HG02981 (cell line): ENCODE results near the gene ELF4.
"Not testable (repeated sequence)": the region's sequence is repeated elsewhere in the genome, so short reads cannot be mapped to it uniquely, and the experiment has no call there.

Source experiments
- ATAC-seq: cut with Tn5 transposase; IDR thresholded peaks from one replicate; pipeline ENCODE4 v1.9.1; 2021; ENCODE audit warnings: mild to moderate bottlenecking, moderate library complexity; ENCODE audit not compliant: unreplicated experiment

The ELF4 gene

DNA sequence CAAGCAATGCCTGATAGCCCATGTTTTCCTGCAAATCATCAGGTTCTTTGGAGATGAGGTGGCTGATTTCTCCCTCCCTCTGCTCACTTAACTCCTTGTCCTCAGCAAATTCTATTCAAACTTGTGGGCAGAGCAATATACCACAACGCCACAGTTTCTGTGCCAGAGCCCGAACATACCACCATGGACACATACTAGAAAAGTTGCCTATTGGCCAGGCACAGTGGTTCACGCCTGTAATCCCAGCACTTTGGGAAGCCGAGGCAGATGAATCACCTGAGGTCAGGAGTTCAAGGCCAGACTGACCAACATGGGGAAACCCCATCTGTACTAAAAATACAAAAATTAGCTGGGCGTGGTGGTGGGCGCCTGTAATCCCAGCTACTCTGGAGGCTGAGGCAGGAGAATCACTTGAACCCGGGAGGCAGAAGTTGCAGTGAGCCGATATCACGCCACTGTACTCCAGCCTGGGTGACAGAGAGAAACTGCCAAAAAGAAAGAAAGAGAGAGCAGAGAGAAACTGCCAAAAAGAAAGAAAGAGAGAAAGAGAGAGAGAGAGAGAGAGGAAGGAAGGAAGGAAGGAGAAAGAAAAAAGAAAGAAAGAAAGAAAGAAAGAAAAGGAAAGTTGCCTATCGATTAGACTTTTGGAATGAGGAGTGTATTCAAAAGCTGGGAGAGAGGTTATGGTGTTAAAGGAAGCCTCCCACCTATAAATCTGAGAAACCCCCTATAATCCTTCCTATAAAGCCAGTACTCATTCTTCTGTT, 5.0 kb upstream of the ELF4 start:
- ATAC-seq: not testable (repeated sequence)

DNA sequence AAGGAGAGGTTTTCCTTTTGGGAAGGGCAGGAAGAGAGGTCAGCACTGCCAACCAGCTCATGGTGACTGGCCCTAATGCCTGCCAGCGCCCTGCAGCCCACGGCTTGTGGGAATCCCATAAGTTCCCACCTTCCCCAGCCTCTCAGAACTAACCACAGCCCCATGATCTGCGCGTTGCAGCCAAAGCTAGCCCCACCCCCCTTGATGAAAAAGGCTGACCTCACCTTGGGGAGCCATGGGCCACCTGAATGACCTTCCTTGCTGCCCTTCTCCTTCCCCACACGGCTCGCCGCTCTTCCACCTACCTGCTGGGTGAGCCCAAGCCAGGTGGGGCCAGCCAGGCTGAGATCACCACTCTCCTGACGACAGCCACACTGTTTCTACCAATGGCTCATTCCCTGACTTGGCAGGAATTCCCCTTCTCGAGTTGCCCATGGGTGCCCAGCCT, 3.9 kb upstream of the ELF4 start:
- no peak for ATAC-seq

DNA sequence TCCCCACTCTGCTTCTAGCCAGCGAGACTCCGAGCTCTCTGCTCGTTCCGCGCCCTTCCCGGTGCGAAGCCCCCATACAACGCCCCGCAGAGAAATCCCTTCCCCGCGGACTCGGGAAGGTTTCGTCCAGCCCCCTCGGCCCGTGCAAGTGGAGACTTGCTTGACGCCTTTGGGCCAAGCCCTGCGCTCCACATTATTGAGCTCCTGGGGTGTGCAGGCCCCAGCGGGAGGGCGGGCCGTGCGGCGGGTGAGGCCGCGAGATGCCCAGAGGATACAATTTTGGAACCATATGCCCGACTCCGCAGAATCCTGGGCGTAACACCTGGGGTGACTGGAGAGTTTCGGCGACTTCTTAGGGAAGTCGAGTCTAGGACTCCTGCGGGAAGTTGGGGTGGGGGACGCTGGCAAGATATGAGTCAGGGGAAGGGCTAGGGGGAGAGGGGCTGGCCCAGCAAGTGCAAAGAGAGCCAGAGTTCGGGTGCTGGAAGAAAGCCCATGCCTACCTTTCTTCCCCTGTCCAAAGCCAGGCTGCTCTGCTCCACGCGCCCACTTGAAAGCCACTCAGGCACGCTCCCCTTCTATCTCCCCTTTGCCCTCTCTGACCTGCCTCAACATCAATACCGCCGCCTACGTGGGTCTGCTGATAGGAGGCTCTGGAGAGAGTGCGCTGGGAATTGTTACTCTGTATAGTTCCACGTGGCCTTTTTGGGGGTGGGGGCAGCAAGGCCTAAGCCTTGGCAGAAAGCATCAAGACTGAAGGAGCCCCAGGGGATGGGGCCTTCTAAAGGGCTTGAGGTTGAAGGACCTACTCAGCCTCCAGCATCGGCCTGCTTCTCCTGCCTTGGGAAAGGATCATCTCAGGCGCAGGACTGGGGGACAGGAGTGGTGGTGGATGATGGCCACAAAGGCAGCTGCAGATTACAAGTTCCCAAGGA, 1.2 kb upstream of the ELF4 start:
- ATAC-seq: no peak

DNA sequence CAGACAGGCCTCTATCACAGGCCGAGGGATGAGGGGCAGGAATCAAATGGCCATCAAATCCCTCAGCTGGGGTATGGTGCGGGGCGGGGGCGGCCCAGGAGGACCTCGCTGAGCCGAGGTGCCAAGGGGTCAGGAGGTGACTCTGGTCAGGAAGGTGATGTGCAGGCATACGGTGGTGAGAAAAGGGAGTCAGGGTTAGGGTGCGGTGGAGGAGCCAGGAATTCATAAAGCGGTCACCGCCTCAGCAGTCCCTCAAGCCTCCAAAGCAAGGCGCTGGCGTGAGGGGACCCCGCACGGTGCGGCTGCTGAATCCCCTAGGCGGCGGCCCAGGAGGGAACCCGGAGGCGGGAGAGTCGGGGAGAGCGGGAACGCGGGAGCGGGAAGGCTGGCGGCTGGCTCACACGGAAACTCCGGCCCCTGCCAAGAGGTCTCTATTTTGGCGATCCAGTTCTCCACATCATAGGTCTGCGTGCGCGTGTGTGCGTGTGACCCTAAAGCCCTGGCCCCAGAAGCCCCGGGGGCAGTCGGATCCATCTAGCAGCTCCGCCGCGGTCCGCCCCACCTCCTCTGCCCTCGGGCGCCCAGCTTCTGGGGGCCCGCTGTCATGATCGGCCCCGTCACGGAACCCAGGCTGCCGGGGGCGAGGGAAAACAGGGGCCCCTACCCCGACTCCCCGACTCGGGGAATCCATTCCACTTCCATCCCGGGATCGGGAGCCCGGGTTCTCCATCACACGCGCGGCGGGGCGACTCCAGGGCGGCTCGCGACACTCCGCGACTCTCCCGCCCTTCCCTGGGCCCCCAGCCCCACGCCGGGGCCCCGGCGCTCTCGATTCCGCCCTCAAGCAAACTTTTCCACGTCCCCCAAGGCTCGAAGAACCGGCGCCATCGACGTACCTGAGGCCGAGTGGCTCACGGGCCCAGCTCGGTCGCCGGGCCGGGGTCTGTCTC, 593 bp downstream of the ELF4 start:
- ATAC-seq: no peak

DNA sequence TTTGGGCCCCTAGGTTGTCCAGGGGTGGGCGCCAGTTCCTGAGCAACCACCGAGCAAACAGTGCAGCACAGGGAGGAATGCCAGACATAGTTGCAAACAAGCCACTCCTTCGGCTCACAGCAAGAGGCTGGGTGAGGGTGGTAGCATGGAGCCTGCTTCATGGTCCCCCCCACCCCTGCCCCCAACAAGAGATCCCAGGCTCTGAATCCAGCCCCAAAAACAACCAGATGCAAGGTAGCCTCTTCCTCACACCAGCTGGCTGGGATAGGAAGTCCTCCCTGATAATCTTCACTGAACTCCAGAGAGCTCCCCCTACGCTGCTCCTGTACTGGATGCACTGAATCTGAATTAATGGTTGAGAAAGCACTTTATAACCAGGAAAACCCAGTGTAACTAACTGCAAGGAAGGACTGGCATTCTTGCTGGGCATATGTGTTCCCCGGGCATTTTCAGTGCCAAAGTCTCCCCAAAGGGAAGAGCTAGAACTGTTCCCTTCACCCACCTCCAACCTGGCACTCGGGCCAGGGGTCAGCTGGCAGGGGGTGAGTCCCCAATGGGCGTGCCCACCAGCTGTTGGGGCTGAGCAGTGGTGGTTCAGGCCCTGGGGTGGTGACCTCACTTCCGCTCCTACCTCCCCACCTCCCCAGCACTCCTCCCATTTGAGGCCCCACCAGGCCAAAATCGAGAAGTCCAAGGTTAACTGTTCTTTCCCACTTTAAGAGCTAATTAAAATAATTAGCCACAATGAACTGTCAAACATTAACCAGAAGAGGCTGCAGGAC, 1.5 kb downstream of the ELF4 start:
- ATAC-seq: peak; percentile 67

DNA sequence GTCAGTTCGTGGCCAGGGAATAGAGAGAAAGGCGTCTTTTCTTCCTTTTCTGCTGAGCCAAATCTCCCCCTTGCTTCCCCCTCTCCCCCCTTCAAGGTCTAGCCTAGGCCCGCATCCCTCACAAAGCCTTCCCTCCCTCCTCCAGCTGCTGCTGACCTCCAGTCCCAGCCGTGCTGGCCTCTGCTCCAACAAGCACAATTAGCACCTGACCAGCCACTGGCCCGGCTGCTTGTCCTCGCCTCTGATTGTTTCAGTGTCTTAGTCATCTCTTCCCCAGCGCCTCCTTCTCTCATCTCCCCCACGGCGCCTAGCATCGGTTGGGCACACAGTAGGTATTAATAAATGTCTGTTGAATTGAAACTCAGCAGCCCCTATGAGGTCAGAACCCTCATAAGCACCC, 4.2 kb downstream of the ELF4 start:
- no peak for ATAC-seq

DNA sequence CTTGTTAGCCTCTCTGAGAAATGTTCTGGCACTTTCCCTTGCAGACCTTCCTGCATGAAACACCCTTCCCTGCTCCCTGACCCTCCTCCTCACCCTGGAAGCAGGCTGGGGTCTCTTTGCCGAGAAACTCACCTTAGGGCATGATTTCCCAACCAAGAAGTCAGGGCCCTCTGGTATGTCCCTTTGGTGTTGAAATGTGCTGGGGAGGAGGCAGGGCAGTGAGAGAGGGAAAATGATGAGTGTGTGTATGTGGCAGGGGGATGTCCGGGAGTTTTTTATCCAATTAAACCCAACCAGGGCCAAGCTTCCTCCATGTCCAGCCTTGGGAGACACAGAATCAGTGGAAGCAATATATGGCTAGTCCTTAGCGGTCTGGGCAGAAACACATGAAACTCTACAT, 5.1 kb downstream of the ELF4 start:
- ATAC-seq: no peak

DNA sequence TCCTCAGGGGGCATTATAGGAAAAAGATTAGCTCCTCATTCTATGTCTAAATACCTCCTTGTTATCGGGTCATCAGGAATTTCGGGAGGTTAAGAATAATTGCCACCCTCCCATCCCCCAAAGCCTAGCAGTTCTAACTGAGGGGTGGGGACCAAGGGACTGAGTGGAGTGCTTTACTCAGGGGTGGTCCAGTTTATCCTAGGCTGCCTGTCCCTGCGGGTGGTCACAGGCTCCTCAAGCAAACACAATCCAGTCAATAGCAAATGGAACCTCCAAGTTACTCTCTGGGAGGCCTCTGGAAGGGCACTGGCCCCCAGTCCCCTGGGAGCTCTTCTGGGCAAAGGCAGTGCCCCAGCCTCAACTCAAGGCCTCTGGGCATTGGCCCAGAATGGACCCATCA, 6.7 kb downstream of the ELF4 start:
- no peak for ATAC-seq

DNA sequence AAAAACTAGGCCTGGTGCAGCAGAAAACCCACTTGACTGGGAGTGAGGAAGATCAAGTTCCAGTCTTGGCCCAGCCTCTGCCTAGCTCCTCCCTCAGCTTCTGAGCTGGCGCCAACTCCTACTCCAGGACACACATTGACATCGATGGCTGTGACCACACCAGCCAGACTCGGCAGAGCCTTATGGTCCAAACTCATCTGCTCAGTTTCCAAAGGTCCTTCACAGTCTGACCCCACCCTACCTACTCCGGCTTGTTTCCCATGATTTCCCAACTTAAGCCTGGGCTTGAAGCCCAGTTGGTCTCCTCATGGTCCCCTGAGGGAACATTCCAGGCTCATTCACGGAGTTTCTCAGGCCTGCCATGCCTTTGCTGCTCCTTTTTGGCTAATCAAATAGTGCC, 10.1 kb downstream of the ELF4 start:
- no peak for ATAC-seq

DNA sequence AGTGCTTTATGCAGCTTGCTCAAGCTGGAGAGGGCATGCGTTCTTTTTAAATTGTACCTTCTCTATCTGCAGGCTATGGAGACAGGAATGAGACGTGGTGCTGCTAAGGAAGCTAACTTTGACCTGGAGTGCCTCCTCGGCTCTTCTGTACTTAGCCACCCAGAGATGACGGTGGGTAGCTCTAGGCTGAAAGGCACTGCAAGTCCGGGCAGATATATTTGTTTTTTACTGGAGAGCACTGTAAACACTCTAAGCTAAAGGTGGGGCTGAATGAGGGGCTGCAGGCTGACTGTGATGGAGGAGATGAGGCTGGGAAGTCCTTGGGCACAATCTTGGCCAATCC, 12.1 kb downstream of the ELF4 start:
- ATAC-seq: no peak

DNA sequence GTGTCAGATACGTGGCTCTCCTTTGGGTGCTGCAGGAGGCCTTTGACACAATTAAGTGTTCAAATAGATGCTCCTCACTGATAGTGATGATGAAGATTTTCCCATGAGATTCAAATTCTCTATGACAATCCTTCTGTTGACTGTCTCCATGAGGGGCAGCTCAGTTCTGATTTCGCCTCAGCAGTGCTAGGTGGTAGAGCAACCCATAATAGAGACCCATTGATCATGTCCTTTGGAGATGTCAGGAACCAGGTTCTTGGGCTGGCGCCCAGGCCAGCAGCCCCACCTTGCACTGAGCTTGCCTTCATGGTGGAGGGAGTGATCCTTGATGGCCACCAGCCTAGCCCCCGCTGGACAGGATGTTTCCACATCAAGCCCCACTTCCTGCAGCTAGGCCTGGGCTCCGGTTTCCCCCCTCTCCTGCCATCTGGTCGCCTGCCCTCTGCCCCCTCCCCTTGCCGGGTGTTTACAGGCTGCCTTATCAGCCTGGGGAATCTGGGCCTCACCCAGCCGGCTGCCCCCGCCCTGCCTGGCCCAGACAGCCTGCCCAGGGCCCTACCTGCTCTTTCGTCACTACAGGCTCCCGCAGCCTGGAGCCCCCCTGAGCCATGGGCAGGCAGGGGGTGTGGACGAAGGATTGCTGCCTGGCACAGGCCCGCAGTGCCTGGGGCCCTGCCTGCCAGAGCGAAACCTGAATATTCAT, 12.6 kb downstream of the ELF4 start:
- ATAC-seq: no peak

DNA sequence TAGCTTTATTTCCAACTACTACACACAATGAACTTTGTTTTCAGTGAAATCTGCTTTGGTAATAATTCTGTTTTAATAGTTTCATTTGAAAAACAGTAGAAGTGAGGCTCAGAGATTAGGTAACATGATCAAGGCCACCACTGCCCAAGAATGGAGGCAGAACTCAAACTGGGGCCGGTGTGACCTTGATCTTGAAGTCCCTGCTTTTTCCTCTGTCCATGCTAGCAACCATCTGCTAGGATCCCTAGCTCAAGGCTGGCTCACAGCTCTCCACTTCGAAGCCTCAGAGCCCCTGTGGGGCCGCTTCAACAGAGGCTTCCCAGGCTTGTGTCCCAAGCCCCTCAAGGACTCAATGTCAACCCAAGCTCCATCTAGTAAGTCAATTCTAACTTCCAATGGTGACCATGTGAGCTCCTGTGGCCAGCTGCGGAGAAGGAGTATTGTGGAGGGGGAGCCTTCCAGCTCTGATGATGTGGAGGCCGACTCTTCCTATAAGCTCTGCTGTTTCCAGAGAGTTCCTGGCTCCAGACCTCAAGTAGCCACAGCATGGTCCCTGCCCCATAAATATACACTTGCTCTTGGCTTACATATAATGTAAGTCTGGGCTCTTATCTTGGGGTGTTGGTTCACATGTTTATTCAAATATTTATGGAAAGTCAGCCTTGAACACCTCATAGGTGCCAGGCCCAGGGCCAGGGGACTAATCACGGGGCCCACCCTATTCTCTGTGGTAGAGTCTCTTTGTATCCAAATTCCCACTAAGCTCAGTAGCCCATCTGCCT, 14.9 kb downstream of the ELF4 start:
- no peak for ATAC-seq

DNA sequence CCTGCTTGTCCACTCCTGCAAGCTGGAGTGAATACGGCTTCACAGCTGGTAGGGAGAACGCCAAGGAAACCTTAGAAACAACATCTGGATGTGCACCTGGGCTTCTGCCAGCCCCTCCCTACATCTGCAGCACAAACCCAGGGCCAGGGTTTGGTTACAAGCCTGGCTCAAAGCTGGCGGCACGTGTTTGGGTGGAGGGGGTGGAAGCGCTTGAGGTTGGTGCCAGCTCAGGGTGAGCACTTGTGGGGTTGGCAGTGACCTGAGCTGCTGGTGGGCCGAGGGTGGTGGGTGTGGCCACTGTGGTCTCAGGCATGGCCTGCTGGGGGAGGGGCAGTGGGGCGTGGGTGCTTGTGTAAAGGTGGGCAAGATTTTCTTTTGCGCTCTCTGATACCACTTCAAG, 15.6 kb downstream of the ELF4 start:
- no peak for ATAC-seq

DNA sequence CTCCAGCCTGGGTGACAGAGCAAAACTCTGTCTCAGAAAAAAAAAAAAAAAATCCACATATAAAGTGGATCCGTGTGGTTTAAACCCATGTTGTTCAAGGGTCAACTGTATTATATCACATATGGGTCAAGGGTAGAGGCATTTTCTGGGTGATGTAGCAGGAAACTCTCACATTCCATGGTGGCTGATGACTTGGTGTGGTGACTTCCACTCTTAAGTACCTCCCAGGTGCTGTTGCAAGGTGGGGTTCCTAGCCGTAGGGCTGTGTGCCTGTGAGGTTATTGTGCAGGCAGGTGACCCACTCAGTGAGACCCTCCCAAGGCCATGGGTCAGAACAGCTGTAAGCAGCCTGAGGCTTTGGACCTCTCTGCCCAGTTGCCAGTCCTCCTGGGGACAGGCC, 17.0 kb downstream of the ELF4 start:
- ATAC-seq: no peak

DNA sequence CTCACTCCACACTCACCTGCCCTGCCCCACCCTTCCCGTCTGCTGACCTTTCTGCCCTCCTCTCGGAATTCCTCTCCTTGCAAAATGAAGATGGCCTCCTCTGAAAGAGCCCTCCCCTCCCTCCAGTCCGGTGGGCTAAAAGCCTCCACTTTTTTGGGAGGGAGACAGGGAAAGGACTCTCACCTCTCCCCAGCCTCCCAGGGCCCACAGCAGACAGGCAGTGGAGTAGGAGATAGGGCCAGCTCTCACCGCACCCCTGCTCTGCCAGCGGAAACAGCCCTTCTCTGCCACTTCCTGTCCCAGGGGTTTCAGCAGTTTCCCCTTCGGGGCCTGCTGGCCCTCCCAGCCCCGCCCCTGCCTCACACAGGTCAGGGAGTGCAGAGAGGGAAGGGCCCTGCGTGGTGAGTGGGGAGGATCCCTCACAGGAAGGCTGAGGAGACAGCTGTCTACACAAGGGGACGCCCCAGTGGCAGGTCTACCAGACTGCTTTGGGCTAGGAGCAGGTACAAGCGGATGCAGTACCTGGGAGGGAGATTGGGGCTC, 18.2 kb downstream of the ELF4 start:
- ATAC-seq: peak; percentile 99

DNA sequence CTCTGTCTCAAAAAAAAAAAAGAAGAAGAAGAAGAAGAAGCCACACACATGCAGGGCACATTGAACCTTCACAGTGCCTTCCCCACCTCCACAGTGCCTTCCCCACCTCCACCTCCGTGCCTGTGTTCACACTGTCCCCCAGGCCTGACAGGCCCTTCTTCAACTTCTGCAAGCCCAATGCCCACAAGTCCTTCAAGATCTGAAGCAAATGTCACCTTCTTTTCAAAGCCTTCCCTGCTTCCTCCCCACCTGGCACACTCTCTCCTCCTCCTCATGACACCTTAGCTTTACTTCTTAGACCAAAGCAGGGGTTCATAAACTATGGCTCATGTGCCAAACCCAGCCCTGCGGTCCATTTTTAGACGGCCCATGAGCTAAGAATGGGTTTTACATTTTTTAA, 19.9 kb downstream of the ELF4 start:
- no peak for ATAC-seq

DNA sequence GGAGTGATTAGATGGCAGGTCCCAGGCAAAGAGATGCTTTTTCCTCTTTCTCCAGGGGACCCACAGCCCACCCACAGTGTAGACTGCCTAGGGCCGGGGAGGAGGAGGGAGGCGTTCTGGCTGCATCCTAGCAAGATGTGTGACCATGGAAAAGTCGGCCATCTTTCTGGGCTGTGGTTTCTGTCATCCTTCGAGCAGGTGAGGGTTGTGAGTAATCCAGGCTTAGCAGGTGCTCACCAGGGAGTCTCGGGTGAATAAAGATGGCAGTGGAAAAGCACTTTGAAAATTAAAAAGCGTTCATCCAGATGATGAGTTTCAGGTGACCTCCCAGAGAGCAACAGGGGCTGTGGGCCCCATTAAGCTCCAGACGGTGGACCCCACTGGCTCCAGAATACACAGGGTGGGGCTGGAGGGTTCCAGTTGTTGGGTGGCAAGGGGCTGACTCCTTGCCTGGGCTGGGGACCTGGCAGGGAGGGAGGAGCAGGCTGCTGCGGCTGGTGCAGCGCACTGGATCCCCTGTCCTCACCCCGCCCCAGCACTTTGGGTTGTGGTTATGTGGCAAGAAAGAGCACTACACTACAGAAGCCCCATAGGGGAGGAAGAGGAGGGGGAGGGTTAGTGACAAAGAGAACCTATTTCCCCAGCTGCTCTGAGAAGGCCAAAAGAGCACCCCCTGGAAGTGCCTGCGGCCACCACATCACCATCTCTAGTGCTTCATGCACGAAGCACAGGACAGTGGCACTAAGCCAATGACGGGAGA, 23.7 kb downstream of the ELF4 start:
- ATAC-seq: peak; percentile 33
